Omental fat pad (tissue), 4 donors: ENCODE data around the gene SLC34A2. TPM values are rescaled to one million over a fixed set of nuclear protein-coding genes. Genes with fewer than 3 reads are reported as not detected.

Source experiments
- ATAC-seq: fragments of 150-250 bp; one replicate; pipeline ENCODE4 v1.9.1; 2016; ENCODE audit warnings: mild to moderate bottlenecking, moderate library complexity; ENCODE audit not compliant: low FRiP score
- DNase-seq: peaks from one replicate; pipeline ENCODE4 v3.0.0-alpha.2; 2019; ENCODE audit warnings: low spot score
- total RNA-seq, 4 donors: library from RNA; depleted of rRNA; stranded (reverse); fragments of >200 nt; gene quantifications; one replicate each; pipeline ENCODE4 v1.1.0, GENCODE V29; 2016
- TF ChIP-seq, protein P1 (sequence below), 3 donors: fragments of 450-650 bp; IDR thresholded peaks; one replicate each; pipeline ENCODE4 v1.5.1; 2016 to 2017; ENCODE audit warnings: antibody characterized with exemption in 3 of 3, mild to moderate bottlenecking in 3 of 3, moderate library complexity in 2 of 3

SLC34A2 gene
- total RNA-seq, 4 donors from 2014 or later, result 0.19 TPM; not detected in 3

DNA sequence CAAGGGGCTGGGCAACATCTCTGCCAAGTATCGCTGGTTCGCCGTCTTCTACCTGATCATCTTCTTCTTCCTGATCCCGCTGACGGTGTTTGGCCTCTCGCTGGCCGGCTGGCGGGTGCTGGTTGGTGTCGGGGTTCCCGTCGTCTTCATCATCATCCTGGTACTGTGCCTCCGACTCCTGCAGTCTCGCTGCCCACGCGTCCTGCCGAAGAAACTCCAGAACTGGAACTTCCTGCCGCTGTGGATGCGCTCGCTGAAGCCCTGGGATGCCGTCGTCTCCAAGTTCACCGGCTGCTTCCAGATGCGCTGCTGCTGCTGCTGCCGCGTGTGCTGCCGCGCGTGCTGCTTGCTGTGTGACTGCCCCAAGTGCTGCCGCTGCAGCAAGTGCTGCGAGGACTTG, 20.6 kb downstream of the SLC34A2 start:
- ATAC-seq (no peak), DNase-seq (no peak)
- TF ChIP-seq, protein P1, sequence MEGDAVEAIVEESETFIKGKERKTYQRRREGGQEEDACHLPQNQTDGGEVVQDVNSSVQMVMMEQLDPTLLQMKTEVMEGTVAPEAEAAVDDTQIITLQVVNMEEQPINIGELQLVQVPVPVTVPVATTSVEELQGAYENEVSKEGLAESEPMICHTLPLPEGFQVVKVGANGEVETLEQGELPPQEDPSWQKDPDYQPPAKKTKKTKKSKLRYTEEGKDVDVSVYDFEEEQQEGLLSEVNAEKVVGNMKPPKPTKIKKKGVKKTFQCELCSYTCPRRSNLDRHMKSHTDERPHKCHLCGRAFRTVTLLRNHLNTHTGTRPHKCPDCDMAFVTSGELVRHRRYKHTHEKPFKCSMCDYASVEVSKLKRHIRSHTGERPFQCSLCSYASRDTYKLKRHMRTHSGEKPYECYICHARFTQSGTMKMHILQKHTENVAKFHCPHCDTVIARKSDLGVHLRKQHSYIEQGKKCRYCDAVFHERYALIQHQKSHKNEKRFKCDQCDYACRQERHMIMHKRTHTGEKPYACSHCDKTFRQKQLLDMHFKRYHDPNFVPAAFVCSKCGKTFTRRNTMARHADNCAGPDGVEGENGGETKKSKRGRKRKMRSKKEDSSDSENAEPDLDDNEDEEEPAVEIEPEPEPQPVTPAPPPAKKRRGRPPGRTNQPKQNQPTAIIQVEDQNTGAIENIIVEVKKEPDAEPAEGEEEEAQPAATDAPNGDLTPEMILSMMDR (IDR thresholded peaks at IDR 0.05), result no peak

DNA sequence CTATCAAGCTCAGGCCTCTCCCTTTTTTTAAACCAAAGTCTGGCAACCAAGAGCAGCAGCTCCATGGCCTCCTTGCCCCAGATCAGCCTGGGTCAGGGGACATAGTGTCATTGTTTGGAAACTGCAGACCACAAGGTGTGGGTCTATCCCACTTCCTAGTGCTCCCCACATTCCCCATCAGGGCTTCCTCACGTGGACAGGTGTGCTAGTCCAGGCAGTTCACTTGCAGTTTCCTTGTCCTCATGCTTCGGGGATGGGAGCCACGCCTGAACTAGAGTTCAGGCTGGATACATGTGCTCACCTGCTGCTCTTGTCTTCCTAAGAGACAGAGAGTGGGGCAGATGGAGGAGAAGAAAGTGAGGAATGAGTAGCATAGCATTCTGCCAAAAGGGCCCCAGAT, 21.5 kb downstream of the SLC34A2 start:
- DNase-seq, result no peak
- ATAC-seq, result no peak
- TF ChIP-seq, protein P1 (IDR thresholded peaks at IDR 0.05), result no peak

DNA sequence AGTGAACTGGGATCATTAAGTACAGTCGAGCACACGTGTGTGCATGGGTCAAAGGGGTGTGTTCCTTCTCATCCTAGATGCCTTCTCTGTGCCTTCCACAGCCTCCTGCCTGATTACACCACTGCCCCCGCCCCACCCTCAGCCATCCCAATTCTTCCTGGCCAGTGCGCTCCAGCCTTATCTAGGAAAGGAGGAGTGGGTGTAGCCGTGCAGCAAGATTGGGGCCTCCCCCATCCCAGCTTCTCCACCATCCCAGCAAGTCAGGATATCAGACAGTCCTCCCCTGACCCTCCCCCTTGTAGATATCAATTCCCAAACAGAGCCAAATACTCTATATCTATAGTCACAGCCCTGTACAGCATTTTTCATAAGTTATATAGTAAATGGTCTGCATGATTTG, 22.3 kb downstream of the SLC34A2 start:
- TF ChIP-seq, protein P1 (IDR thresholded peaks at IDR 0.05), result no peak
- ATAC-seq (no peak), DNase-seq (no peak)

DNA sequence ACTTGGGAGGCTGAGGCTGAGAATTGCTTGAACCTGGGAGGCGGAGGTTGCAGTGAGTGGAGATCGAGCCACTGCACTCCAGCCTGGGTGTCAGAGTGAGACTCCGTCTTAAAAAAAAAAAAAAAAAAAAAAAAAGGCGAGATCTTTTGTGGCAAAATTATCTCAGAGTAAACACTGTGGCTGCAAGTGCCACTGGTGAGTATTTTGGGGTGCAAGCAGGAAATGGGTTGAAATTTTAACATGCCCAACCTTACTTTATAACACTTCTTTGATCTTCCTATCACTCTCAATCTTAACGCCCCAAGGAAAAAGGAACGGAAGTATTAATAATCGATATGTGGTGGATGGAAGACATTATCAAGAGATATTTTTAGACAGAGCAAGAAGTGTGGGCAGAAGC, 32.1 kb downstream of the SLC34A2 start:
- DNase-seq (no peak), ATAC-seq (no peak)
- TF ChIP-seq, protein P1 (IDR thresholded peaks at IDR 0.05), result no peak

DNA sequence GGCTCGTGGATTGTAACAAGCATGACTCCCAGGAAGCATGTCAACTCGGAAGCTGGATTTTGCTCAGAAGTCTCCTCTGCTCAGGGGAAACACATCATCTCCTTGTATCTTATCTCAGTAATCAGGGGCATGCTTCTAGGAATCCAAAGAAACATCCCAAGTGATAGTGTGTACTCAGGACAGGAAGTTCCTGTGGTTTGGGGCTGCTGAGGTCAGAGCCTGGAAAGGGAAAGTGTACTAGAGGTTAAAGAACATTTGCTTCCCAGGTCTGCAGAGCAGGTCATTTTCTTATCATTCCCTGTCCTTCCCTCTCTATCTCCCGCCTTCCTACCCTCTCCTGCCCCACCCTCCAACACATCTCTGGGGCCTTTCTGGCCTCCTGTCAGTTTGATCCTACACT, 38.8 kb downstream of the SLC34A2 start:
- TF ChIP-seq, protein P1 (IDR thresholded peaks at IDR 0.05), result no peak
- DNase-seq (no peak), ATAC-seq (no peak)

DNA sequence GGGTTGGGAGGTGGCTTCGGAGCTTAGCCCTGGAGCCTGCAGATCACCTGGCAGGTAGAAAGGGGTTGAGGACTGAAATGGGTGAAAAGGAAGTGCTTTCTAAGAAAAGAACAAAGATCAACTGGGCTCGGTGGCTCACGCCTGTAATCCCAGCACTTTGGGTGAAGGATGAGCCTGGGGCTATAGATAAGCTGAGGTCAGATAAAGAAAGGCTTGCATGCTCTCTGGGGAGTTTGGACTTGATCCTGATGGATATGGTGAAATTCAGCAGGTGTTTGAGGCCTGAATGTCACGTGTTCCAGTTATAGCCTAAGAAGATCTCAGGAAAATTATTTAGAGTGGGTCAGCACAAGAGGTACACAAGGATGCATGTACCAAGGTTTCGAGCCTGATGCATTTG, 40.8 kb downstream of the SLC34A2 start:
- no peak for ATAC-seq
- TF ChIP-seq, protein P1 (IDR thresholded peaks at IDR 0.05), result no peak
- DNase-seq, result no peak

DNA sequence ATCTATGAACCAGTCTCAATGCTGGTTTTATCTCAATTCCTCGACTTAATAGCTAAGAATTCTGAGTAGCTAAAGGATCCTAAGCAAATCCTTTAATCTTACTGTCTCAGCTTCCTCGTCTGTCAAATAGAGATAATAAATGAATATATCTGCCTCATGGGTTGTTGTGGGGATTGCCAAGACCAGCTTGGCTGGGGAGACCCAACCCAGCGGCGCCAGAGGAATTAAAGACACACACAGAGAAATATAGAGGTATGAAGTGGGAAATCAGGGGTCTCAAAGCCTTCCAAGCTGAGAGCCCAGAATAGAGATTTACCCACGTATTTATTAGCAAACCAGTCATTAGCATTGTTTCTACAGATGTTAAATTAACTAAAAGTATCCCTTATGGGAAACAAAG, 41.9 kb downstream of the SLC34A2 start:
- ATAC-seq, result no peak
- TF ChIP-seq, protein P1 (IDR thresholded peaks at IDR 0.05), result no peak
- DNase-seq, result no peak
